NCI-H128 (cell line): ENCODE results near the gene GNE.
"Not testable (repeated sequence)": the region's sequence is repeated elsewhere in the genome, so short reads cannot be mapped to it uniquely, and the experiment has no call there.

Experiments used
- DNase-seq: peaks from one replicate; lab custom pipeline; 2025; ENCODE audit not compliant: unreplicated experiment; lab: John Stamatoyannopoulos, UW

Gene GNE

DNA sequence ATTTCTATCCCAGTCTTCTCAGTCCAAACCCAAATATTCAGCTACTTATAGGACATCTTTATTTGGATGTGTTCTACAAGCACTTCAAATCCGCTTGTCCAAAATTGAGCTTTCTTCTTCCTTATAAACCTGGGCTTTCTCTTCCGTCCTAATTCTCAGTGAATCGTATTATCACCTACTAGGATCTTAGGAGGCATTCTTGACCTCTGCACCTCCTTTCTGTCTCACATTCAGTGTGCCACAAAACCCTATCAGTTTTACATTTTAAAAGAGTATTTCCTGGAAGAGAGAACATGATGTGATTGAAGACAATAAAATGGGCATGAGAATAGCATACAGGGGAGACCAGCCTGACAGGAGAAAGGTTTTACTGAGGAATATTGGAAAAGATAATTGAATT, 16.8 kb upstream of the GNE start:
- DNase-seq, result no peak

DNA sequence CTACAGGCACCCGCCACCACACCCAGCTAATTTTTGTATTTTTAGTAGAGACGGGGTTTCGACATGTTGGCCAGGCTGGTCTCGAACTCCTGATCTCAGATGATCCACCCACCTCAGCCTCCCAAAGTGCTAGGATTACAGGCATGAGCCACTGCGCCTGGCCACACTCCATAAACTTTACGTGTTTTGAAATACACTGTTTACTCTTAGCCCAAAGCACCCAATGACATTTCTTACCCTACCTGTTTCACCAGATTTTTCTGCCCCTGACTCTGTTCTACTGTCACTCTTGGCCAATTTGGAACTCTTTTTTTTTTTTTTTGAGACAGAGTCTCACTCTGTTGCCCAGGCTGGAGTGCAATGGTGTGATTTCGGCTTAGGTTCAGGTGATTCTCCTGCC, 15.1 kb upstream of the GNE start:
- not testable (repeated sequence) for DNase-seq

DNA sequence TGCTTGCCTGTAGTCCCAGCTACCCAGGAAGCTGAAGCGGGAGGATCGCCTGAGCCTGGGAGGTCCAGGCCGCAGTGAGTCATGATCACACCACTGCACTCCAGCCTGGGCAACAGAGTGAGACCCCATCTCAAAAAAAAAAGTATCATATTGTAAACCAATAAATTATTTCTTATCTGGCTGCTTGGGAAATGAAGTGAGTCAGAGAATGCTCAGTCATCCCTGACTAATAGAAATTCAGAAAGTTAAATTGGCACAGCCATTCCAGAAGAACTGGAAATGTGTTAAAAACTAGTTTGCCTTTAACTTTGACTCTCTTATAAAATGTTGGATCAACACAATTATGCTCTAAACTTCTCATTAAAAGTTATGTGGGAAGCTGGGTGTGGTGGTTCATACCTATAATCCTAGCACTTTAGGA, 9.8 kb upstream of the GNE start:
- DNase-seq, result no peak

DNA sequence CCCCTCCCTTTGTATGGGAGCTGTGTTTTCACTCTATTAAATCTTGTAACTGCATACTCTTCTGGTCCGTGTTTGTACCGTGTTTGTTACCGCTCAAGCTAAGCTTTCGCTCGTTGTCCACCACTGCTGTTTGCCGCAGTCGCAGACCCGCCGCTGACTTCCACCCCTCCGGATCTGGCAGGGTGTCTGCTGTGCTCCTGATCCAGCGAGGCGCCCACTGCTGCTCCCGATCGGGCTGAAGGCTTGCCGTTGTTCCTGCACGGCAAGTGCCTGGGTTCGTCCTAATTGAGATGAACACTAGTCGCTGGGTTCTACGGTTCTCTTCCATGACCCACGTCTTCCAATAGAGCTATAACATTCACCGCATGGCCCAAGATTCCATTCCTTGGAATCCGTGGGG, 6.6 kb upstream of the GNE start:
- no peak for DNase-seq

DNA sequence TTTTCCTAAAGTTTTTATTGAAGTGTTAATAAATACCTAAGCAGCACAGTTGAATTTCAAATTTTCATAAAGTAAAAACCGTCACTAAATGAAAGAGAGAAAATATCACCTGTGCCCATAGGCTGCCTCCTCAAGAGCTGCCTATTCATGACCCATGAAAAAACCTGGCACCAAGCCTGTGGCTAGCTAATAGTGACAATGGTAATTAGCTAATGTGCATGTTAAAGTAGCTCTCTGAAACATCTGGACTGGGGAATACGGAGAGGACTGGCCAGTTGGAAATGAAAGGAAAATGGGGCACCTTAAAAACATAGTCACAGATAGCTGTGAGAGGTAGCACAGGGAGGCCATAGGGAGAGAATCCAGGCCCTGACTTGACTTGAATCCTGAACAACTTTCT, 5.4 kb upstream of the GNE start:
- DNase-seq, result no peak

DNA sequence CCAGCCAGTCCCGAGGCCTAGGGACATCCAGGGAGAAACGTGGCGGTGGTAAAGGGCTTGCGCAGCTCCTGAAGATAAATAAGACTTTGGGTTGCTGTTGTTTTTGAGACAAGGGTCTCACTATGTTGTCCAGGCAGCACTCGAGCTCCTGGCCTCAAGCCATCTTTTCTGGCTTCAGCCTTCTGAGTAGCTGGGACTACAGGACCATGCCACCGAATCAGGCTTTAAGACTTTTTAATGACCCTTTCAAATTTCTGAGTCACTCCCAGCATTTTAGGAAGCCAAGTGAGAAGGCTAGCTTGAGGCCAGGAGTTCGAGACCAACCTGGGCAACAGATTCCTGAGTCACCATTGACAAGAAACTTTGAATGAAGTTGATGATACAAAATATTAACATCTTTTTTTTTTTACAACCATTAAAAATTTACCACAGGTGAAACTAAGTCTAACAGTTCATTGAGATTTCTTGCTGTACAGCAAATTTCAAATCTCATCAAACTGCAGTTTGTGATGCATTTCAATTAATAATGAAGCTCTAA, 817 bp upstream of the GNE start:
- DNase-seq, result no peak

DNA sequence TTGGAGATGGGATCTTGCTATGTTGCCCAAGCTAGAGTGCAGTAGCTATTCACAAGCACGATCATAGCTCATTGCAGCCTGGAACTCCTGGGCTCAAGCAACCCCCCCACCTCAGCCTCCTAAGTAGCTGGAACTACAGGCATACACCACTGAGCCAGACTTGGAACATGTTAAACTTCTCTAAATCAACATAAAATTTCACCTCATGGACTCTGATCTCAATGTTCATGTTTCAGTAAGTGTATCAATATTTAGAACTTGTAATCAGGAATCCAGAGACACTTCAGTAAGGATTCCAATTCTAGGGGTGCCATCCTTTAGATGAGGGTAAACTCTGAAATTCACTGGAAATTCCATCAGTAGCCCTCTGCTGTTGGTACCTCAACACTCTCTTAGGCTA, 6.8 kb downstream of the GNE start:
- DNase-seq, result no peak

DNA sequence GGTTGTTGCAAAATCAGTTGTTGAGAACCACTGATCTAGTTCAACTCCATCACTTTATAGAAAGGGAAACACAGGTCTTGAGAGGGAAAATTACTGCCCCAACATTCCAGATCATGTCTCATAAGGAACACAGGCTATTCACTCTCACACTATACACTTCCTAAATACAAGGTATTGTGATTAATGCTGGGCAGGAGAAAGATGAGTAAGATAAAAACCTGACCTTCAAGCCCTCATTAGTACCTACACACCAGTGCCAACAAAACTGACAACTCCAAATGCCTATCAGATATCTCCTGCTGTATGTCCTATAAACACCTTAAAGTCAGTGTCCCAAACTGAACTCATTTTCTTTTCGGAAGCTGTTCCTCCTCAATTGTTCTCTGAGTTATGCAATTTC, 8.2 kb downstream of the GNE start:
- DNase-seq, result no peak

DNA sequence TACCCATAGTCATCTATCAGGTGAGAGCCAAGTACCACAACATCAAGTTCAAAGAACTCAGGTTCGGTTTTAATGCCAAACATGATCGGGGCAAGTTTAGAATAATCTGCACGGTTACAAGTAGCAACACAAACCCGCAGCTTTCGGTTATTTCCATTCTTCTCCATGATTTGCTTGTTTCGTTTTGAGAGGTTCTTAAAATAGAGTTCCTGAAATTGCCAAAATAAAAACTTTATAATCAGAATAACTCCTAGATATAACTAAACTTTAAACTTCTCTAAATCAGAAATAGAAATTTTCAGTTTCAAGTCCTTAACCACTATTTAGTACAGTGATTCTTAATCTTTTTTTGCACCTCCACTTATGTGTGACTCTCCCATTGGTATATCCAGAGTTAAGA, 9.1 kb downstream of the GNE start:
- DNase-seq, result no peak

DNA sequence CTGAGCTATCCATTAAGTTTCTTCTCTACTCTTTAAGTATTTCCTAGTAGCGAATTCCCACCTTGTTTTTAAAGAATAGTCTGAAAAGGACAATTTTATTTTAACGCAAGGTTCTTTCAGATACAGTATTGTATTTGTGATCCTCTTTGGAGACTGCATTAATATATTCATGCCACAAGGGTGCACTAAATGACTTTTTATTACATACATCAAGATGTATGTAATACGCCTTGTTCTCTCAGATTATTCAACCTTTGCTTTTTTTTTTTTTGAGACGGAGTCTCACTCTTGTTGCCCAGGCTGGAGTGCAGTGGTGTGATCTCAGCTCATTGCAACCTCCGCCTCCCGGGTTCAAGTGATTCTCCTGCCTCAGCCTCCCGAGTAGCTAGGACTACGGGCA, 10.2 kb downstream of the GNE start:
- not testable (repeated sequence) for DNase-seq

DNA sequence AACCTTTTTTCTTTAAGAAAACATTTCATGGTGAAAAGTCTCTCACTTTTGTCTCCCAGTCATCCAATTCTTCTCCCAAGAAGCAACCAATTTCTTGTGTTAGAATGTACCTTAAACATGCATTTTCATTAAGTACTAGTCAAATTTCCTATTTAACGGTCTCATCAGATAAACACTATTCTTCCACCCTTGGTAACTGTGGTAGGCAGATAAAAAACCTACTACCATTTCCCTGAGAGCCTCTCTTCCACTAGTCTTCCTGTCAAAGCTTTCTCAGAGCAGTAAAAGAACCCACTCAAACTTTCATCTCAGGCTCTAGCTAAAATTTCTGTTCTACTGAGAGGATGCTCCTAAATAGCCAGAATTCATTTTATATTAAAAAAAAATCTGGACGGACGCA, 10.9 kb downstream of the GNE start:
- DNase-seq, result no peak

DNA sequence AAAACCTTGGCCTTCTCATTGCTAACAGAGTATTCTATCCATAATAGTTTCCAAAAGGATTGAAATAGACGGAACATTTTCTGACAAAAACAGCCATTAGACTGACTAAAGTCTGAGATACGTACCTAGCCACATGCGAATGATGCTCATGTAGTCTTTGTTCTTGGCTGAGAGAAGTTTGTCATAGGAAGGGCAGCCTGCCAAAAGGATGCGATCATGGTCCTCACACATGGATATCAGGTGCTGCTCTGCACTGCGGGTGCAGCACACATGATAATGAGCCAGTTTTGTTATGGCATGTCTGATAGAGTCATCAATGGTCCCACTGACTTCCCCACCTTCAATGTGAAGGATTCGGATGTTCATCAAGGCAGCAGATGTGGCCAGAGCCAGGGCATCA, 12.3 kb downstream of the GNE start:
- no peak for DNase-seq

DNA sequence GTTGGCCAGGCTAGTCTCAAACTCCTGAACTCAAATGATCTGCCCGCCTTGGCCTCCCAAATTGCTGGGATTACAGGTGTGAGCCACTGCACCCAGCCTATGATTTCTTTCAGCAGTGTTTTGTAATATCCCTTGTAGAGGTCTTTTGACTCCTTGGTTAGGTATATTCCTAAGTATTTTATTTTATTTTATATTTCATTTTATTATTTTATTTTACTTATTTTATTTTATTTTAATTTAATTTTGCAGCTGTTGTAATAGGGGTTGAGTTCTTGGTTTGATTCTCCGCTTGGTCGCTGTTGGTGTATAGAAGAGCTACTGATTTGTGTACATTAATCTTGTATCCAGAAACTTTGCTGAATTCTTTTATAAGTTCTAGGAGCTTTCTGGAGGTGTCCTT, 18.6 kb downstream of the GNE start:
- DNase-seq, result not testable (repeated sequence)

DNA sequence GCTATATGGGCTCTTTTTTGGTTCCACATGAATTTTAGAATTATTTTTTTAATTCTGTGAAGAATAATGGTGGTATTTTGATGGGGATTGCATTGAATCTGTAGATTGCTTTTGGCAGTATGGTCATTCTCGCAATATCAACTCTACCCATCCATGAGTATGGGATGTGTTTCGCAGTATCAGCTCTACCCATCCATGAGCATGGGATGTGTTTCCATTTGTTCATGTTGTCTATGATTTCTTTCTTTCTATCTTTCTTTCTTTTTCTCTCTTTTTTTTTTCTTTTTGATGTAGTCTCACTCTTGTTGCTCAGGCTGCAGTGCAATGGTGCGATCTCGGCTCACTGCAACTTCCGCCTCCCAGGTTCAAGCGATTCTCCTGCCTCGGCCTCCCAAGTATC, 19.0 kb downstream of the GNE start:
- DNase-seq, result not testable (repeated sequence)

DNA sequence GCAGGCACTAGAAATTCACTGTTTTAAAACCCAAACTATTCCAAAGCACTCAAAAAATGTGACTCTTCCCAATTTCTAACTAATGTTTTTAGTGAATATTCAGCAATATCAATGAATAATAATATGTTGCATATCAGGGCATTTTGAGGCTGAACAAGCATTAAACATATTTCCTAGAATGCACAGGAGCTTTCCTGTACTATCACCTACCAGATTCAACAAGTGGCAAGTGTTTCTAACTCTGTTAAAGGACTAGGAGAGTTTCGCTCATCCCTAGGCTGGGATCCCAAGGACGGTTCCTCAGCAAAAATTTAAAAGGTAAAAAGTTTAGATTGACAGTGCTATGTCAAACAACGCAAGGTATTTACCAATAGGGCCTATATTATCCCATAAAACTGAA, 21.0 kb downstream of the GNE start:
- DNase-seq, result no peak

DNA sequence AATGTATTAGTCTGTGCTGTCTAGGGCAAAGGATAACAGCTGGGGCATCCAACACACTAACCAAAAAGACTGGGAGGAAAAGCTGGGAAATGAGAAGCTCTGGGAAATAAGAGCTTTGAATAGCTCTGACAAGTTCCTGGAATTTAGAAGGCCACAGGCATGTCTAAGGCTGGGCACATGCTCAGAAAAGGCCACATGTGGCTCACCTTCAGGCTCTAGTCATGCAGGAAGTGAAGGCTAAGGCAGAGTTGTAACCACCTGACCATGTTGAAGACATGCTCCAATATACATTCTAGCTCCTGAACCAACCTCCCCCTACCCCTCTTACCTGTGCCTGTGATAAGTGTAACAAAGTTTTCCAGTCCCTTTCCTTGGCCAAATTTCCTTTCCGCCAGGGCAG, 35.8 kb downstream of the GNE start:
- no peak for DNase-seq

DNA sequence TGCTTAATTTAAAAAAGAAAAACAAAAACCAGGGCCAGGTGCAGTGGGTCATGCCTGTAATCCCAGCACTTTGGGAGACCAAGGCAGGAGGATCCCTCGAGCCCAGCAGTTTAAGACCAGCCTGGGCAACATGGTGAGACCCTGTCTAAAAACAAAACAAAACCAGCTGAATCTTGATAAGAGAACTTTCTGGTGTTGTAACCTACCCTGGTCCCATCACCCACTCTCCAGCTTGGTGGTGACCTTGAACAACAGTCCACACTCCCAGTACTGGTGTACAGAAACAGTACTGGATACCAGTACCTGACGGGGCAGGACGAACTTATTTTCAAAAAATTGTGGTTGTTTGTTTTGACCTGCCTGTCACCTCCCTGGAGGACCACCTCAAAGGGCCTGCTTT, 36.6 kb downstream of the GNE start:
- DNase-seq, result no peak

DNA sequence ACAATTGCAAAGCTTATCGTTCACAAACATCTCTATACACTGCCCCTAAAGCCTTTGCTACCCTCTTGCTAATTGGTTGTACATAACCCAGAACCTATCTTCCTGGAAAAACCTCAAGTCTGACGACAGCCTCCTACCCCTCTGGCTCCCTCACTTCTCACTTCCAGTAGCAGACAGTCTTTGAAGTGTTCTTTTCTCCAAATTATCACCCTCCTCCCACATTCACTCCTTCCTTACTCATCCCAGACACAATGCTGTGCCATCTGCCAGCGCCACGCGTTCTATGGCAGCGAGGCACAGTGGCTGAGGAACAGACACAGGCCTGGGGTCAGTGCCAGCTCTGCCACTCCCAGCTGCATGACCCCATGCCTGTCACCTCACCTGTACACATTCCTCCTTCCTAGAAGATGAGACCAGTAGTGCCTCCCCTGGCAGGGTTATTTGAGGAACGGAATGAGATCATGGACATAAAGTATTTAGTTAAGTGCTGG, 39.8 kb downstream of the GNE start:
- no peak for DNase-seq

DNA sequence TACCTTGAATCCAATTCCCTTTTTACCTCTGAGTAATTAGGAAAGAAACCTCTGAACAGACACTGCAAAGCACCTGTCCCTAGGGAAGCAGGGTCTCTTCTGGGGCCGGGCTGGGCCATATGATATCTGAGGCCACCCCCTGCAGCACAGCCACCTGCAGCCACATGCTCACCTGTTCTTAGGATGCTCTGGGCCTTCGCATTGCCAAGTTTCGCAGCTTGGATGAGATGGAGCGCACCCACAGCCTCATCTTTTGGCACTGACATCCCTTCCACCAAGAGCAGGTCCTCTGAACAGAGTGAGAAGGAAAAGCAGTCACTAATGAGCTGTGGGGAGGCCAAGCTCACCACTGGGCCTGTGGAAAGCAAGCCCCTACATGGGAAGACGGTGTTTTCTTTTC, 40.2 kb downstream of the GNE start:
- DNase-seq, result no peak

DNA sequence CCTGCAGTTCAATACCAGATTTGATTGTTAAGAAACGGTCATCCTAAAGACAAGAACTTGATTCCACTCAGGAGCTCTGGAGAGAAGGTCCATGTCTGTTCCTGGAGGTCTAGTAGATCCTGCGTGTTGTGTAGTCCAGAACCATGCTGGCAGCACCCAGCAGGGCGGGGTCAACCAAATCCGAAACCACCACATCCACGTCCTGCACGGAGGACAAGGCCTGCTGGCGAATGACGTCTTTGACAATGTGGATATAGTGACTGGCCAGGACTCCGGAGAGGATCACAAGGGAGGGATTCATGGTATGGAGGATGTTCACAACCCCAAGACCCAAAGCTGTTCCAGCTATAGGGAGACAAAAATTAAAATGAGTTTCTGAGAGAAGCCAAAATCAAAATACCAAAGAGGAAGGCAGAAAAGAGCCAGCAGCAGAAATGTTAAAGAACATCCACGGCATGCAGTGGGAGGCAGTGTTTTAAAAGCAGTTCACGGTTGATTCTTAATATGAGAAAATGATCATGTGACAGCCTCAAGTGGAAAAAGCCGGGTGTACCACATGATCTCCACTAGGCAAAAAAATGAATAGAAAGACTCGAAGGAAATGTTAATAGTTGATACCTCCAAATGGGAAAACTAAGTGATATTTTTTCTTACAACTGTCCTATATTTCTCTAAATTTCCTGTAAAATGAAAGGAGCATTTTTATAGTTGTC, 40.8 kb downstream of the GNE start:
- DNase-seq, result no peak

DNA sequence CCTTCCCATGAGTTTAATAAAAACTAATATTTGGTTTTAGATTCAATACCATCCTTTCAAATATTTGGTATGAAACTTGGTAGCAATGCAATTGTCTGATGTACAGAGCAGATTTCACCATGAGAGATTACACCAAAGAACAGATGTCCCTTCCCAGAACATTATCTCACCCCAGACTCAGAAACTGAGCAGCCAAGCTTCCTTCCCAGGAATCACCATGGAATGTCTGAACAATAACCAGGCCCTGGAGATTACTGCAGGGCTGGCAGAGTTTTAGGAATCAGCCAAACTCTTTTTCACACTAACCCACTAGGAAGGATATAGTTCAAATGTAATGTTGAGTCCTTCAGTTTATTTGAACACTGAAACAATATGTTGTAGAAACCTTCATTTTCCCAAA, 43.7 kb downstream of the GNE start:
- no peak for DNase-seq

DNA sequence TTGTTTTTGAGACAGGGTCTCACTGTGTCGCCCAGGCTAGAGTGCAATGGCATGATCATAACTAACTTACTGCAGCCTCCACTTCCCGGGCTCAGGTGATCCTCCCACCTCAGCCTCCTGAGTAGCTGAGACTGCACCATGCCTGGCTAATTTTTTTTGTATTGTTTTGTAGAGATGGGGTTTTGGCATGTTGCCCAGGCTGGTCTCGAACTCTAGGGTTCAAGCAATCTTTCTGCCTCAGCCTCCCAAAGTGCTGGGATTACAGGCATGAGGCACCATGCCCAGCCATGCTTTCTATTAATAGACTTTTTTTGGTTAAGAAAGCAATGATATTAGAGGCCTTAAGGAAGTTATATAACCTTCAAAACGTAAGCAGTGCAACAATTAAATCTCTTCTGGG, 44.3 kb downstream of the GNE start:
- DNase-seq, result no peak

DNA sequence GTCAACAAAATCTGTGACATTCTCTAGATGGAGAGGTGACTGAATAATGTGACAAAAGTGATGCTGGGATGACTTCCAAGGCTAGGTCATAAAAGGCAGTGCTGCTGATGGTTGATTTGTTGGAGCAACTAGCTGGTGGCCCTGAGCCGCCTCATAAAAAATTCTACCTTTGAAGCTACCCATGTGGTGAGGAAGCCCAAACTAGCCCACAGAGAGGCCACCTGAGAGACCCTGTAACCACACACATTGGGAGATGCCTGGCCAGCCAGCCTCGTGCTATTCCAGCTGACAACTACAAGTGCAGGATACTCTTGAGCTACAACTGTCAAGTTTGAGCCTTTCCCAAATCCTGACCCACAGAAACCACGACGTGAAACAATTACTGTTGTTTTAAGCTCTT, 44.9 kb downstream of the GNE start:
- DNase-seq, result no peak
